Stimulated activated CD4-positive, alpha-beta T cell treated with anti-CD3 and anti-CD28 coated beads, Interleukin-15, amount 100 ng/mL, for 48 hours (primary cell): Measurements from ENCODE around the gene CXCL10.
"Not testable (repeated sequence)": the region's sequence is repeated elsewhere in the genome, so short reads cannot be mapped to it uniquely, and the experiment has no call there.

Experiments
- DNase-seq, 2 donors: peaks; one replicate each; pipeline ENCODE4 v3.0.0-alpha.2; 2020; ENCODE audit warnings: low read depth in 2 of 2

CXCL10 gene

DNA sequence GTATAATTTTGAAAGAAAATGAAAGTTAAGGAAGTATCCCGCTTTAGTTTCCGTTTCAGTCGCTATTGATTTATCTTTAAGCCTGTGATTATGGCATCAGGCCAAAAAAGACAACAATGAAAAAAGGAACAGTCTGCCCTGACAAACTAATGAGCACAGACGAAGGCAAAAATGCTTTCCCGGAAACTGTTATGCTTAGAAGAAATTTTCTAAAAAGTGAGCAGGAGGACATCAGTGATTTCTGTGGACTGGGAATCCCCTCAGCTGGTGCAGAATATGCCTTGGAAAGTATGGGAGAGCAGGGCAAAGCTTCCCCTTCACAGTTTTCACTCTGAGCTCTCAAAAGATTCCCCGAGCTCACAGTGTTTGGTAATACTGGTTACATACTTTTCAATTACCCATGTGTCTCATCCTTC lies 5.1 kb upstream of the CXCL10 start:
- DNase-seq, result no peak

DNA sequence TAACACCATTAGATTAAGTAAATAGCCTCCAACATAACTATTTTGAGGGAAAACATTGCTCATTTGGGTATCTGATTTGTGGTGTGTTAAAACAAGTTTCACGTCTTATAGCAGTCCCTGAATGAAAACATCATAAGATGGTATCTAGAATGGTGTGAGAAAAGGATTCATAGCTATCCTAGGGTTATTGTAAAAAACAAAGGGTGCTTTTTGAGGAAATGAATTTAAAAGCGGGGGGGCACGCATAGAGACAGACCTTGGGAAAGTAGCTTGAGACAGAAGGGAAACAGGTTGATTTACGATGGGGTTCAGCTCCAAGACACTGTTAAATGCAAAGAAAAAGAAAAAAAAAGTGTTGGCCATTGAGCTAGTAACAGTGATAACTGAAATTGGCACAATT lies 768 bp upstream of the CXCL10 start:
- no peak for DNase-seq

DNA sequence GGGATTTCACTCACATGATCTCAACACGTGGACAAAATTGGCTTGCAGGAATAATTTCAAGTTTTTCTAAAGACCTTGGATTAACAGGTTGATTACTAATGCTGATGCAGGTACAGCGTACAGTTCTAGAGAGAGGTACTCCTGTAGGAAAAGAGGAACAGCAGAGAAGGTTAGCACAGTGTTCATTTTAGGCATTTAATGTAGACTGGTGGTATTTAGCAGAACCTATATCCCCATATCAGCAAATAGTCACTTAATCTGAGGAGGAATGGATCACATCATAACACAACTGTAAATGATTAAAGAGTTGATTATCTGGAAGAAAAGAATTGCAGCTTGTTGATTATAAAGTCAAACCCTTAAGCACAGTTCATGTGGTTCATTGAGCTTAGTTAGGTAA lies 620 bp downstream of the CXCL10 start:
- no peak for DNase-seq

DNA sequence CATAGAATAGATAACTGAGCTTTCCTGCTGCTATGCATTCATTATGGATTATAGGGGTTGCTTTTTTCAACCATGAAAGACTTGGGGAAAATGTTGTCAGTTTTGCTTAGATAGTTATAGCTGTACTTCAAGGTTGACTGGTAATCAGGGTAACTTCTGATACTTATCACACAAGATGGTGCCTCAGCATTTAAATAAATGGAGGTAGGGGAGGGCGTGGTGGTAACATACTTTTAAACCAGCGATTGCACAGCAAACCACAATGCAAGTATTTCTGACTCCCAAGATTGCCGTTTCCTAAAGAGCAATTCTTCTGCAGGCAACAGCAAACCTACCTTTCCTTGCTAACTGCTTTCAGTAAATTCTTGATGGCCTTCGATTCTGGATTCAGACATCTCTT lies 1.3 kb downstream of the CXCL10 start:
- DNase-seq, result no peak

DNA sequence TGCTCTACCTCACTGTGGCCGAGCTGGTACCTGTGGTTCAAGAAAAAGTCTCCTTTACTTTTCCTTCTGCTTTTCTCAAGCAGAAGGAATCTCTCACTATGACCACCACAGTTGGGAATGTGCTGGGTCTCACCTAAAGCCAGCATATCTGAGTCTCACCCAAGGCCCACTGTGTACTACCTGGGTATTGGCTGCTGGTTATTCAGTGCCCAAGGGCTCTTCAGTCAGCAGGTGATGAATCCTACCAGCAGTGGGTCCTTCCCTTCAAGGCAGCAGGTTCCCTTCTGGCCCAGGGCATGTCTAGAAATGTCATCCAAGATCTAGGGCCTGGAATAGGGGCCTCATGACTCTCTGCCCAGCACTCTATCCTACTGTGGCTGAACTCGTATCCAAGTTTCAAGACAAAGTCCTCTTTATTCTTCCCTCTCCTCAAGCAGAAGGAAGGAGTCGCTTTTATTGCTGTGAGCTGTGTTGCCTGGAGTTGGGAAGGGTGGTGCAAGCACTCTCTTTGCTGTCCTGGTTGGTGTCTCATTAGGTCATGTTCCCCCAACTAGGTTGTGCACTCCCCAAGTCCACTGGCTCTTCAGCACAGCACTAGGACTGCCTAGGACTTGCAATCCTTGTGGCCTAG lies 6.1 kb downstream of the CXCL10 start:
- DNase-seq, result no peak

DNA sequence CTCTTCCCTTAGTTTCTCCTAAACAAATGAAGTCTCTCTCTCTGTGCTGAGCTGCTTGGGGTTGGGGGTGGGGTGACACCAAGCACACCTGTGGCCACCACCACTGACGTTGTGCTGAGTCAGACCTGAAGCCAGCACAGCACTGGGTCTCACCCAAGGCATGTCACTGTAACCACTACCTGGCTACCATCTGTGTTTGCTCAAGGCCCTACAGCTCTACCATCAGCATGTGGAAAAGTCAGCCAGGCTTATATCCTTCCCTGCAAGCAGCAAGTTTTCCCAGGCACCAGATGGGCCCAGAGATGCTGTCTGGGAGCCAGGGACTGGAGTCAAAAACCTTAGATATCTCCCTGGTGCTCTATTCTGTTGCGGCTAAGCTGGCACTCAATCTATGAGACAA lies 6.9 kb downstream of the CXCL10 start:
- DNase-seq, result peak; percentile 10 to 19

DNA sequence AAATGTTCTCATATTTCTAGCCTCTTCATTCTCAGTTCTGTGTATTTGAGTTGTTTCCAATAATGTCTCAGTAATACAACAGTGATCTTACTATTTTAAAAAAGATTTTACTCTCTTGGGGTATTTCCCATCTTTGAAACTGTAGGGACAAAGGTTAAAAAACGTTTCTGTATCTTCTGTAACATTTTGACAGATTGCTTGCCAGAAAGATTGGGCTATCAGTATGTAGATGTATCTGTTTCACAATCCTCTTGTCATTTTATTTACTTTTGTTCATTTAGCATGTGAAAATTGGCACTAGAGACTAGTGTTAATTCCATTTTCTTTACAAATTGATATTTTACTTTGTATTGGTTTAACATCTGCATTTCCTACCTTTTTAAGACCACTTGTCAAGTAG lies 9.8 kb downstream of the CXCL10 start:
- DNase-seq, result no peak

DNA sequence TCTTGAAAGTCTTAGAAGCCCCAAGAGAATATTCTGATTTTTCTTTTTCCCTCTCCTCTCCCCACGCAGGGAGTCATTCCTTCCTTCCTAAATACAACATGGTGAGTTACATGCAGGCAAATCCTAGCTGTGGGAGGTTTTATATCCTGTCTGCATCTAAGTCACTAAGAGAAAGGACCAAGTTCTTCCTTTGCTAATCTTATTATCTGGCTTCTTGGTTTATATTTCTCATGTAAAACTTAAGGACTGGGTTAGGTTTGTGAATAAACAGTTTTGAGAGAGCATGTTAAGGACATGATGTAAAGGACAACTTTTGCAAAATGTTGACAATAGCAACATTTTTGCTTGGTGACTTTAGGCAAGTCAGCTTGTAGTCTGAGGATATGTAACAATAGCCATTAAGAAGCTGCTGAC lies 10.9 kb downstream of the CXCL10 start:
- no peak for DNase-seq

DNA sequence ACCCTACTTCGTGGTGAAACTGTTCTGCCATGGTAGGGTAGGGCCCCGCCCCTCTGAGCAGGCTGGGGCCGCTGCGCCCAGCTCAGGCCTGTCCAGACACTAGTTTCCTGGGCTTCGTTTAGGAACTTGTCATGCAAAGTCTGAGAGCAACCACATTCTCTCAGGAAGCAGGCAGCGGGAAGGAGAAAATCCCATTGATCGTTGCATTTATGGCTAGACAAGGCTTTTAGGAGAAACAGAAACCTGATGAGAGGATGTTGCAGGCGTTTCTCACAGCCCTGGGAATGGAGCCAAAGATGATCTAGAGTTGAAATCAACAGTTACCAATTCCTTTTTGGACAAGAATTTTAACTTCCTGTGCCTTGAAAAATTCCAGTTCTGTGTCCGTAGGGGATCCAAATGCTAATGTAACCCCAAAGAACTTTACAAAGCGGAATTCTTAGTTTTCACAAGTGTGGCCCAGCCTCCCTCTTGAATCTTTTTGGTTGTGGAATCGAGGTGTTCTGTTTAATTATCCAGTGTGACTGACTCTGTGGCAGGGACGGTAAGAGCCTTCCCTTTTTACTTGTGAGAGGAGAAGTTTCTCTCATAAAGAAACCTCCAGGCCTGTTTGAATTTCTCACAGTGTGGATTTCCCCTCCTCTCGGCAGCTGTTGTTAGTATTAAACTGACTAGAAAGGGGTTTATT lies 11.5 kb downstream of the CXCL10 start:
- no peak for DNase-seq

DNA sequence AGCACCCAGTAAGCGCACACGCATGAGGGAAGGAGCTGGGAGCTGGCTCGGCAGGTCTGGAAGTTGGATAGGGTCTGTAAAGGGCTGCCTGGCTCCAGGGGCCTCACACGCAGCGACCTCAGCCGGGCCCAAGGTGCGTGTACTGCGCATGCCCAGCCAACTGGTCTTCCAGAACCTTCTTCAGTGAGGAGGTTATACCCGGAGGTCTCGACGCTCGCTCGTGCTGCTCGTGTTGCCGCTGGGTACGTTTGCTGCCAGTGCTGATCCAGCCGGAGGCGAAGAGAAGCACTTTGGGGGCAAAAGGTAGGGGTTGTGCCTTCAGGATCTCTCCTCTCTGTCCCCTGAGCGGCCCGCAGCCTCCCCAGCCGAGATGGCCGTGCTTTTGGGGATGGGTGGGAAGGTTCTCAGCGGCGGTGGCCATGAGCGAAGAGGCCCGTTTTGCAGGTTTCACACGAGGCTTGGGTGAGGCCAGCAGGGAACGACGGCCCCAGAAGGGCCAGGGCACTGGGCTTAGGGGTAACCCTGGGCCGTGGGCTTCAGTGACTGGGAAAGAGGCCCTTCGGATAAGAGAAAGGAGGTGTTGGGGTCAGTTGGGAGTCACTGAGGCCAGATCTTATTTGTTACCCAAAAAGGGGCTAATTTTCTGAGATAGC lies 12.2 kb downstream of the CXCL10 start:
- no peak for DNase-seq

DNA sequence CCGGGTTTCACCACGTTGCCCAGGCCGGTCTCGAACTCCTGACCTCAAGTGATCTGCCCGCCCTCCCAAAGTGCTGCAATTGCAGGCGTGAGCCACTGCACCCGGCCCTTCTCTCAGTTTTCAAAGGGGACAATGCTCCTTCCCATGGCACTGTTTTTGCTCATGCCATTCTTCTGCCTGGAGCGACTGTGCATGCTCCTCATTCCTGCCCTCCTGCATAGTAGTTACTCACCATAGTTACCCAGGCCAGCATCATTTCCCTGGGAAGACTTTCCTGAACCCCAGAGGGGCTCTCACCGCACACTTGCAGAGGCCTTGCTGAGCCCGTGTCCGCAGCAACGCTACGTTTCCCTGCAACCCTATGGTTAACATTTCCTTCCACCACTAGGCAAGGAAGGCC lies 12.7 kb downstream of the CXCL10 start:
- no peak for DNase-seq

DNA sequence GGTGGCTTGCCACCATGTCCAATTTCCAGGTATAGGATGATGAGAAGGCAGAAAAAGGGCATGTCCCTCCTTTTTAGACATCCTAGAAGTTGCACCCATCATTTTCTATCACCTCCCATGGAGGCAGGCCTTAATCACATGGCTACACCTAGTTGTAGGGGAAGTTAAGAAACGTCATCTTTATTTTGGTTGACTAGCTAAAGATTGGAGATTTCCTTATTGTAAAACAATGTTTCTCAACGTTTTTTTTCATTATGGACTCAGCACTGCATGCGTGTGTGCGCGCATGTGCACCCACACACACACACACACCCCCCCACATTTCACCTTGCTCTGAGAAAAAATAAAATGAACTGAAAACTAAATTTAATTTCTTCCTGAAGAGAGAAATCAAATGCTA lies 14.0 kb downstream of the CXCL10 start:
- DNase-seq, result no peak

DNA sequence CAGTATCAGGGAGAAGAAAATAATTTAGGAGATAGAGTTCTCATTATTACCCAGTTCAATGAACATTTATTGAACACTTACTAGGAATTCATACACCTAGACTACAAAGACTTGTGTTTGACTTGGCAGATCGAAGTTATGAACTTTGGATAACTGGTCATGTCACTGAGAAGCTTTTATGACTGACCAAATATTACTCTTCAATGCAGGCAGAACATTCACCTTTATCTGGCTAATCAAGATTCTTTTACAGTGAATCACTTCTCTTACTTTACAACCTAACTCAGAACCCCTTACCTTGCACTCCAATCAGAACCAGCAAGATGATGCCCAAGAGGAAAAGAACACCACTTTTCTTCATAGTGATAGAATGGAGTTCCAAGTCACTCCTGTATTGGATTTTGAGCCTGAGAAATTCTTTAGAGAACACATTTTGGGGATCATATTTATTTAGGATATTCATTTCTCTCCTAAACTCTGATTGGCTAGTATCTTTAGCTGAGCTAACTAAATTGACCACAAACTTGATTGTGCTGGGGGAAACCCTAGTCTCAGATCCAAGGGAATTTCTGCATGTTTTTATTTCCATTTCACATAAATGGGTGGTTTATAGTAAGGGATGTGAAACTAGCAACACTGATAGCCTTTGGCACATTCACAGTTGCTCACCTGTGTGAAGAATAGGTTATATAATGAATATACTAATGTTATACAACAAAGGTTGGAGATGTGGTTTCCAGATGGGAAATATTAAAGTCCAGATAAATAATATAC lies 16.0 kb downstream of the CXCL10 start, which contains the start of gene CXCL9:
TSS of gene CXCL9 (minus strand) at position 421 of the 774 bp plus-strand sequence. CDS start at position 361, 60 bp downstream.
- DNase-seq, result no peak

DNA sequence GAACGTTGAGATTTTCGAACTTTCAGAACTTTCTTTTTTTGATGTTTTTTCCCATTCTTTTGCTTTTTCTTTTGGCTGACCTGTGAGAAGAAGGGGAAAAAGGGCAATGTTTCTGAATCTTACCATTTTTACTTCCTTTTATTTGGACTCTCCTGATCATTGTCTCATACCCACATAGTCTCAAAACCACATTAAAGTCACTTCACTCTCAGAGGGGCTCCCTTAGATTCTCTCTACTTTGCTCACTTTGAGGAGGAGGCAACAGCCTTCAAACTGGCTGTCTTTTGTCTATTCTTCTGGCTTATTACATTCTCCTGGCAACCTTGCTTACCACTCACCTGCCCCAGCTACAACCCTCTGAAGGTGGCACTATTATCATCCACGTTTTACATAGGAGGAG lies 19.7 kb downstream of the CXCL10 start:
- DNase-seq, result no peak

DNA sequence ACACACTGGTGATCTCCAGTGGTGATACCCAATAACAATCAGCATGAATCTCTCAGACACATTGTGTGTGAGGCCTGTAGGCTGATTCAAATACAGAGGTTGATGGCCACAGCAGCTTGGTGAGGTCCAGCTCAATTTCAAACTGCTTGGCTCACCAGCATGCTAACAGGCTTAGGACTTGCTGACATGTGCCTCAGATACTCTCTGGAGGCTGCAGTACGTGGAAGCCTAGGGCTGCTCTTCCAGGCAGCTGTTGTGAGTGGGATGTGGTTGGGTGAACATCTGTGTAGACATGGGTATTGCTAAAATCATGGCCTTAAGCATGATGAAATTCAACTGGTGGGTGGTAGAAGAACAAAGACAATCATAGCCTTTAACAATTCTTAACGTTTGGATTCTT lies 20.3 kb downstream of the CXCL10 start:
- DNase-seq, result no peak

DNA sequence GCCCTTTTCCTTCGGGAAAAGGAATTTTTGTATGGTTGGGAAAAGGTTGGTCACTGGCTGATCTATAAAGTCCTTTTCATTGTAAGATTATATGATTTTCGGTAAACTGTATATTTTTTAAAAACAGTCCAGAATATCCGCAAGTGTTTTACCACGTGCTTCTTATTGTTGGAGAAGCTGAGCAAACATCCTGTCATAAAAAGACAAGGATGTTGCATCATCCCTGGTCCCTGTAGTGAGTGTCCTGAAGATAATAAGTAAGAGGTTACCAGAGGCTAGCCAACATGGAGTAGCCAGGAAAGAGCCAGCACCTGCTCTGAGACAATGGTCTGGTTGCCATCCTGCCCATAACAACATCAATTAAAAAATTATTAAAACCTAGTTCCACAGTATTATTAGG lies 21.1 kb downstream of the CXCL10 start:
- DNase-seq, result no peak

DNA sequence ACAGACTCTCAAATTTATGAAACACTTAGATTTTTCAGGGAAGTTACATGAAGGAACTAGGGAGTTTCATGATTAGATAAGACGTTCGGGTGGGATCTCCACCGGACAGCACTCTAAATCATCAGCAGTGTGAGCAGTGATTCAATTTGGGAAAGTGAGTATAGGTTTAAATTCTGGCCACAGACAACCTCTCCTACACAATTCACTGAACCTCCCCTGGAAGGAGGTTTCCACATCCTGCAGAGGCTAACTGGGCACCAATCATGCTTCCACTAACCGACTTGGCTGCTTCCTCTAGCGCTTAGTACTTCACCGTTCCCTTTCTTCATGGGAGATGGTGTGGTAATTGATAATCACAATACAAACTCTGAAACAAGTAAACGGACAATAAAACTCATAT lies 21.6 kb downstream of the CXCL10 start:
- DNase-seq, result no peak

DNA sequence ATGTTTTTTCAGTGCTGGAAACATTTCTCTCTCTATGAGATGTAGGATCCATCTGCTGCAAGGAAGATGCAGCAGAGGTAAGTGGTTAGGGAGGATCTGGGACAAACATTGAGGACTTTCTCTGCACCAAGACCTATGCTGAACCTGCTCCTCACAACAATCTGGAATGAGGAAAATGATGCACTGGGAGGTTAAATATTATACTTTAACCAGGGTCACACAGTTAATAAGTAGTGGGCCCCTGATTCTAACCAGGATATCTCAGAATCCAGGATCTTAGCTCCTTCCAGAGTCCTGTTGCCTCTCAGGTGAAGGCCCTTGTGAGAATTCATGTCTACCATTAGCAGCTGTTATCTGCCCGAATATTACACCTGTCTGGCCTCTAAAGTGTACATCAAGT lies 23.0 kb downstream of the CXCL10 start:
- no peak for DNase-seq

DNA sequence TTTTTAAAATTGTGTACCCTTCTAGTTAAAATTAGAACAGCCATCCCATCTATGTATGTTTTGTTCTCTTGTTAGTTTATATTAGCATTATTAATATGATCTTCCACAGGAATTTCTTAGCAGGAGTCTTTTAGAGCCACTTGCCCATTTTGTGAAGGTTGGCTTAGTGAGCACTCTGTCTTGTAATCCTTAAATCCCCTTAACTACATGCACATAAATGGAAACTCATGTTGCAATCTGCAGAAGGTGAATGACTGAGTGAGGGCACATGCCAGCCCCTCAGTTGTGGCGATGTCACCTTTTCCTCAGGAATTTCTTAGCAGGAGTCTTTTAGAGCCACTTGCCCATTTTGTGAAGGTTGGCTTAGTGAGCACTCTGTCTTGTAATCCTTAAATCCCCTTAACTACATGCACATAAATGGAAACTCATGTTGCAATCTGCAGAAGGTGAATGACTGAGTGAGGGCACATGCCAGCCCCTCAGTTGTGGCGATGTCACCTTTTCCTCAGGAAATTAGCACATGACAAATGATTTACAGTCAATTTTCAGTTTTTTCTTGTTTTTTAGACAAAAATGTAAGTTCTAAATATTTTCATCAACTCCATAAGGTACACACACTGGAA lies 24.7 kb downstream of the CXCL10 start:
- not testable (repeated sequence) for DNase-seq

DNA sequence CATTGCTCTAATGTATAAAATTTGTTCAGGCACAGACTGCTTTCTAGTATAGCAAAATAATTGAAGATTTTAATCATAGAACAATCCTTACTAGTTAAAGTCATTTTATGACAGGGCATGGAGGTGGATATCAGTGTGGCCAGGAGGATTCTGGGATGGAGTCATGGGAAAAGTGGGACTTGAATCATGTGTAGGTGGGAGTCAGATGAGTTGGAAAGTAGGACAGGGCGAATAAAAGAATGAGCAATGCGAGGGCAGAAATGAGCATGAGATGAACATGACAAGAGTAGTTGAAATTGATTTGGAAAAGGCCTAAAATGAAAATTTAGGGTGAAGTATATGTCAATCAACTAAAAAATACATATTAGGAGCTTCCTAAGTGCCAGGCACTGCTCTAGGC lies 25.4 kb downstream of the CXCL10 start:
- DNase-seq, result no peak

DNA sequence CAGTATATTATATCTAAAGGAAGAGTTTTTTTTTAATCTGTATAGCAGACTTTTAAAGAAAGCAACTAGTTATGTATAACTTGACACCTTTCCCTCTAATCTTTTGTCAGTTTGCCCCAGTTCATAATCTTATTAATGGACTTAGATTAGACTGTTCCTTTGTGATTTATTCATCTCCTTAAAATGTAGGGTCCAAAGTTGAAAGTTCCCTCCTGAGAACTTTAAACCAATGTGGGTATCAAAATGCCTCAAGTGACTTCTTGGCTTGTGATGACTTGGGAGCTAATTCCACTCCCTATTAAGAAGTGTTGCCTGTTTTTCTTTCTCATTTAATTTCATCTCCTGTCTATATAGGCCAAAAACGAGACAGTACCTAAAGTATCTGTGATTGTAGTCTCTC lies 26.2 kb downstream of the CXCL10 start:
- DNase-seq, result no peak

DNA sequence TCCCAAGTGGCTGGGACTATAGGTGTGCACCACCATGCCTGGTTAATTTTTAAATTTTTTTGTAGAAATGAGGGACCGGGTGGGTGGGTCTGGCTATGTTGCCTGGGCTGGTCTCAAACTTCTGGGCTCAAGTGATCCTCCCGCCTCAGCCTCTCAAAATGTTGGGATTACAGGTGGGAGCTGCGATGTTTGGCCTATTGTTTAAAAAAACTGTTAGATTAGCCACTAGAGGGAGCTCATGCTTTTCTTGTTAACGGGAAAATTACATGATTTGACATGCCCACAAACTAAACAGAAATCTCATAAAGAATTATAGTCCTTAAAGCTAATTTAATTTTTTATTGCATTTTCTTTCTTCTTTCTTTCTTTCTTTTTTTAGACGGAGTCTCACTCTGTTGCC lies 27.6 kb downstream of the CXCL10 start:
- no peak for DNase-seq
